ENCODE data around the gene IMMP2L. TPM values are rescaled to one million over a fixed set of nuclear protein-coding genes. Genes with fewer than 3 reads are reported as not detected.

IMMP2L gene
- total RNA-seq, 4 donors from 2014 or later: 19.0 to 37.2 (median 21.3) TPM

- no peak for TF ChIP-seq CTCF (IDR thresholded peaks at IDR 0.05; ENCODE audit: low read depth)
Observed at GRCh38 chr7:110938165-110938564, 624.1 kb downstream of the IMMP2L start.

- TF ChIP-seq CTCF (IDR thresholded peaks at IDR 0.05; ENCODE audit: low read depth): no peak
Observed at GRCh38 chr7:110929480-110930249, 632.6 kb downstream of the IMMP2L start.

- no peak for TF ChIP-seq CTCF (IDR thresholded peaks at IDR 0.05; ENCODE audit: low read depth)
Observed at GRCh38 chr7:110922906-110923305, 639.4 kb downstream of the IMMP2L start.

- no peak for TF ChIP-seq CTCF (IDR thresholded peaks at IDR 0.05; ENCODE audit: low read depth)
Observed at GRCh38 chr7:110921595-110922151, 640.6 kb downstream of the IMMP2L start.

- TF ChIP-seq CTCF (IDR thresholded peaks at IDR 0.05; ENCODE audit: low read depth): no peak
Observed at GRCh38 chr7:110918949-110919548, 643.2 kb downstream of the IMMP2L start.

GRCh38 chr7:110914263-110914662 lies 648.0 kb downstream of the IMMP2L start:
- no peak for TF ChIP-seq CTCF (IDR thresholded peaks at IDR 0.05; ENCODE audit: low read depth)

GRCh38 chr7:110911632-110912031 lies 650.7 kb downstream of the IMMP2L start:
- no peak for TF ChIP-seq CTCF (IDR thresholded peaks at IDR 0.05; ENCODE audit: low read depth)

Measured in subcutaneous adipose tissue (tissue), 4 donors.